ENCODE measurements around the gene ARHGAP21. TPM values are rescaled to one million over a fixed set of nuclear protein-coding genes. Genes with fewer than 3 reads are reported as not detected.

ARHGAP21 gene
- total and polyA plus RNA-seq, 4 donors = 18.8 to 138 (median 46.1) TPM

DNA sequence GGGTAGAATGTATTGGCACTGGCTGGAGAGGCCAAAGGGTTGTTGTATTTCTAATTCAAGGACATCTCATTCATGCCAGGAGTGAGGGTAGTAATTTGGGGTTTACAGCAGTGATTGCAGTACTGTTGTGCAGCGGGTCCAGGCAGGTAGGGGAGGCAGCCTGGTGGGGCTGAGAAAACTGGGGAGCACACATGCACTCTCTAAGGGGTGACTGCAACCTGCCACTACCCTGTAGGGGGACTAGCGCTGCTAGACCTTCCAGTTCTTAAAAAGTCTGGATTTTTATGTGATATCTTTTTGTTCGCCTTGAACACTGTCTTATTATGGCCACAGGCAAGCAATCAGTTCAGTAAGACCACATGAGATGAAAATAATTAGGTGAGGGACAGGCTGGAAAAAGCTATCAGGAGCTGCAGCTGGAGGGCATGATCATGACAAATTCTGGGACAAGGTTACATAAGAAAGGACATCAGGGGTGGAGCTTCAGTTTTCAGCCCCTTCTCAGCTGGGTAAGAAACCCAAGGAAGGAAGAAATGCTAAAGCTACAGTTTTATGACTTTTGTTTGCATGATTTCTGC lies 149.0 kb downstream of the ARHGAP21 start:
- no peaks in the 10 kb centered on the region for H3K9me3 ChIP-seq (ENCODE audit: control insufficient read depth in 4 of 4, insufficient read depth in 3 of 4, low read length in 3 of 4)
- no peaks in the 10 kb centered on the region for H3K27me3 ChIP-seq (ENCODE audit: control insufficient read depth in 3 of 3, insufficient read depth in 3 of 3, low read length in 2 of 3)
- 87 to 89% methylated on average over 3 of the region's 3 CpGs for WGBS, 2 donors
- TF ChIP-seq, protein P1, sequence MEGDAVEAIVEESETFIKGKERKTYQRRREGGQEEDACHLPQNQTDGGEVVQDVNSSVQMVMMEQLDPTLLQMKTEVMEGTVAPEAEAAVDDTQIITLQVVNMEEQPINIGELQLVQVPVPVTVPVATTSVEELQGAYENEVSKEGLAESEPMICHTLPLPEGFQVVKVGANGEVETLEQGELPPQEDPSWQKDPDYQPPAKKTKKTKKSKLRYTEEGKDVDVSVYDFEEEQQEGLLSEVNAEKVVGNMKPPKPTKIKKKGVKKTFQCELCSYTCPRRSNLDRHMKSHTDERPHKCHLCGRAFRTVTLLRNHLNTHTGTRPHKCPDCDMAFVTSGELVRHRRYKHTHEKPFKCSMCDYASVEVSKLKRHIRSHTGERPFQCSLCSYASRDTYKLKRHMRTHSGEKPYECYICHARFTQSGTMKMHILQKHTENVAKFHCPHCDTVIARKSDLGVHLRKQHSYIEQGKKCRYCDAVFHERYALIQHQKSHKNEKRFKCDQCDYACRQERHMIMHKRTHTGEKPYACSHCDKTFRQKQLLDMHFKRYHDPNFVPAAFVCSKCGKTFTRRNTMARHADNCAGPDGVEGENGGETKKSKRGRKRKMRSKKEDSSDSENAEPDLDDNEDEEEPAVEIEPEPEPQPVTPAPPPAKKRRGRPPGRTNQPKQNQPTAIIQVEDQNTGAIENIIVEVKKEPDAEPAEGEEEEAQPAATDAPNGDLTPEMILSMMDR (IDR thresholded peaks at IDR 0.05; ENCODE audit: control extremely low read depth, extremely low read depth) = no peak
- H3K9ac ChIP-seq (ENCODE audit: insufficient read depth in 1 of 2, low read length in 2 of 2) = no peak overlapping the region
- H3K4me1 ChIP-seq (ENCODE audit: control insufficient read depth in 5 of 5, insufficient read depth in 5 of 5, low read length in 5 of 5) = peaks cover 0 to 2% (median 0%) of the 10 kb centered on the region in 5 donors
- H3K4me3 ChIP-seq = no peak overlapping the region
- ATAC-seq (ENCODE audit: insufficient read depth, low FRiP score) = no peak
- H3K27ac ChIP-seq (ENCODE audit: low read depth in 1 of 2, low read length in 1 of 2) = no peak overlapping the region
- DNase-seq = no peak
- H3K36me3 ChIP-seq (ENCODE audit: control insufficient read depth in 4 of 4, insufficient read depth in 4 of 4, low read length in 4 of 4) = no peaks in the 10 kb centered on the region

DNA sequence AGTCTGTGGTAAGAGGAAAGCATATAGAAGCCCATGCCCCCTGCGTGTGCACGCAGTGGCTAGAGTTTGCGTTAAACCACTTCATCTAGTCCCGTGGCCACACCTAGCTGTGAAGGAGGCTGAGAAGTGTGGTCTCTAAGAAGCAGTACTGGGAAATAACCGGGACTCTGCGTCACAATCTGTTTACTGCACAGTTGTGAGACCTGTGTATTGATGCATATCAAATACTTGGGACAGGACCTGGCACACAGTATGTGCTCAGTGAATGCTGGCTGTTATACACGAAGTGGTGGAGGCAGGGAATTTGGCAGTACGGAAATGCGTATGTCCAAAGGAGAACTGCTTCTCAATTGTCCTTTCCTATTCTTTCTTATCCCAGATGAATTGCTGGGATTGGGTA lies 149.5 kb downstream of the ARHGAP21 start:
- Histone ChIP-seq H3K27me3 (ENCODE audit: control insufficient read depth in 3 of 3, insufficient read depth in 3 of 3, low read length in 2 of 3) (no peaks in the 10 kb centered on the region), H3K9ac (ENCODE audit: insufficient read depth in 1 of 2, low read length in 2 of 2) (no peak overlapping the region), H3K27ac (ENCODE audit: low read depth in 1 of 2, low read length in 1 of 2) (no peak overlapping the region), H3K36me3 (ENCODE audit: control insufficient read depth in 4 of 4, insufficient read depth in 4 of 4, low read length in 4 of 4) (no peaks in the 10 kb centered on the region), H3K4me1 (ENCODE audit: control insufficient read depth in 5 of 5, insufficient read depth in 5 of 5, low read length in 5 of 5) (peaks cover 0 to 2% (median 0%) of the 10 kb centered on the region in 5 donors), H3K4me3 (no peak overlapping the region), H3K9me3 (ENCODE audit: control insufficient read depth in 4 of 4, insufficient read depth in 3 of 4, low read length in 3 of 4) (no peaks in the 10 kb centered on the region)
- TF ChIP-seq, protein P1 (IDR thresholded peaks at IDR 0.05; ENCODE audit: control extremely low read depth, extremely low read depth) = no peak
- DNase-seq (no peak), ATAC-seq (ENCODE audit: insufficient read depth, low FRiP score) (no peak)
- WGBS, 2 donors = 72 to 85% methylated on average over 9 of the region's 9 CpGs

DNA sequence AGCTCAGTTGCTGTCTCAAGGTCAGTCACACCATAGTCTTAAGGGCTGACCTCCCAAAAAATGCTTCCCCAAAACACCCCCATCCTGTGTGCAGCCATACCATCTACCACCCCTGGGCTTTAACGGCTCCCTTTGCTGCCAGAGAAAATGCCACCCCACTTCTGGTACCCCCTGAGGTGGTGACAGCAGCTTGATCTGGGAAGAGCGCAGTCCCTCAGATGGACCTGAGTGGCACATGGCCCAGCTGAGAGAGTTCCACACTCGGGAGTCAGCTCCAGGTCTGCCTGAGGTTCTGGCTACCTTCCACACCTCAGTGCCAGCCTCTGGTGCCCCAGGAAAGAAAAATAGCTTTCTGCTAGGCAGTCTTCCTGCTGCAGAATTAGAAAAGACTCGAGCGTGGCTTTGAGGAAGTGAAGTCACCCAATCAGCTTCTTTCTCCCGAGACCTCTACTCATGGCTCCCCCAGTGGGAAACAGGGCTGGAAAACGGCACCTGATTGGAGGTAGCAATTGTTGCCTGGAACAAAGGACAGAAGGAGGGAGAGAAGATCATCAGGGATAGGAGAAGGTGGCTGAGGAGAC lies 151.7 kb downstream of the ARHGAP21 start:
- Histone ChIP-seq H3K36me3 (ENCODE audit: control insufficient read depth in 4 of 4, insufficient read depth in 4 of 4, low read length in 4 of 4) (no peaks in the 10 kb centered on the region), H3K9me3 (ENCODE audit: control insufficient read depth in 4 of 4, insufficient read depth in 3 of 4, low read length in 3 of 4) (no peaks in the 10 kb centered on the region), H3K4me1 (ENCODE audit: control insufficient read depth in 5 of 5, insufficient read depth in 5 of 5, low read length in 5 of 5) (peaks cover 0 to 2% (median 0%) of the 10 kb centered on the region in 5 donors), H3K4me3 (no peak overlapping the region), H3K9ac (ENCODE audit: insufficient read depth in 1 of 2, low read length in 2 of 2) (no peak overlapping the region), H3K27me3 (ENCODE audit: control insufficient read depth in 3 of 3, insufficient read depth in 3 of 3, low read length in 2 of 3) (no peaks in the 10 kb centered on the region), H3K27ac (ENCODE audit: low read depth in 1 of 2, low read length in 1 of 2) (no peak overlapping the region)
- TF ChIP-seq, protein P1 (IDR thresholded peaks at IDR 0.05; ENCODE audit: control extremely low read depth, extremely low read depth) = no peak
- ATAC-seq (ENCODE audit: insufficient read depth, low FRiP score) (no peak), DNase-seq (no peak)
- WGBS, 2 donors = 59 to 63% methylated on average over 7 of the region's 7 CpGs

All from lung (tissue), 12 donors.